NOMO-1 (cell line): ENCODE data around the gene PLSCR2.
"Not testable (repeated sequence)": the region's sequence is repeated elsewhere in the genome, so short reads cannot be mapped to it uniquely, and the experiment has no call there.

Source experiments
- DNase-seq, 2 experiments: peaks; one replicate each; lab custom pipeline; 2025; ENCODE audit not compliant: unreplicated experiment in 2 of 2; lab: John Stamatoyannopoulos, UW

The PLSCR2 gene, protein sequence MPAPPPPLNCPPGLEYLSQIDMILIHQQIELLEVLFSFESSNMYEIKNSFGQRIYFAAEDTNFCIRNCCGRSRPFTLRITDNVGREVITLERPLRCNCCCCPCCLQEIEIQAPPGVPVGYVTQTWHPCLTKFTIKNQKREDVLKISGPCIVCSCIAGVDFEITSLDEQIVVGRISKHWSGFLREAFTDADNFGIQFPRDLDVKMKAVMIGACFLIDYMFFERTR

GRCh38 chr3:146469150-146470017 is at the start of gene PLSCR2:
PLSCR2 (minus strand) TSS chr3:146469561; CDS start chr3:146459904, 9,657 bp downstream.
- no peak for DNase-seq

DNA sequence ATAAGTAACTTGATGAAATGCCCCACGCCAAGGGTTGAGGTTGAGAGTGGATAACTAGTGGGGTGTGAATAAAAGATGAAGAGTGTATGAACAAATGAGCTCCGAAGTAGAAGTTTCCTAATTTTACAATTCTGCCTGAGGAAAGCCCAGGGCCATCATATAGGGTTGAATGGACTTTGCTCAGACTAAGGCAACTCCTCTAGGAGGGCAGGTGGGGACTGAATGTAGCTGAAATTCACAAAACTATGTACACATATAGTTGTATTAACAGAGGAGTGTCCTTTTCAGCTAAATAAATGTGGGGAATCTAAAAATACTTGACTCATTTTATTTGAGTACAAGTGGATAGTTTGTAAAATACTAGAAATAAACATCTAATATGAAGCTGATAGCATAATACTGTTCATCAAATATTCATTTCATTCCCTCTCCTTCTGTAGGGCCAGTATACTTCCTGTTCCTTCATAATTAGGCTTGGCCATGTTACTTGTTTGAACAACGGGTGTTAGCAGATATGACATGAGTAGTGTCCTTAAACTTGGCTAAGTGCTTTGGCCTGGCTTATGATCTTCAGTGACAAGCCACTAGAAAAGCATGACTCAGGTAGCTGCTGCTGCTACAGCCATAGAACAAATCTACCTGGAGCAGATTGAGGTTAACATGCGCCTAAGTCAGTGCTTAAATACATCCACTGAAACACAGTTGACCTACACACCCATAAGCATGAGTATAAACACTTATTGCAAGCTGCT is 48.5 kb upstream of the PLSCR2 start:
- DNase-seq, result no peak

DNA sequence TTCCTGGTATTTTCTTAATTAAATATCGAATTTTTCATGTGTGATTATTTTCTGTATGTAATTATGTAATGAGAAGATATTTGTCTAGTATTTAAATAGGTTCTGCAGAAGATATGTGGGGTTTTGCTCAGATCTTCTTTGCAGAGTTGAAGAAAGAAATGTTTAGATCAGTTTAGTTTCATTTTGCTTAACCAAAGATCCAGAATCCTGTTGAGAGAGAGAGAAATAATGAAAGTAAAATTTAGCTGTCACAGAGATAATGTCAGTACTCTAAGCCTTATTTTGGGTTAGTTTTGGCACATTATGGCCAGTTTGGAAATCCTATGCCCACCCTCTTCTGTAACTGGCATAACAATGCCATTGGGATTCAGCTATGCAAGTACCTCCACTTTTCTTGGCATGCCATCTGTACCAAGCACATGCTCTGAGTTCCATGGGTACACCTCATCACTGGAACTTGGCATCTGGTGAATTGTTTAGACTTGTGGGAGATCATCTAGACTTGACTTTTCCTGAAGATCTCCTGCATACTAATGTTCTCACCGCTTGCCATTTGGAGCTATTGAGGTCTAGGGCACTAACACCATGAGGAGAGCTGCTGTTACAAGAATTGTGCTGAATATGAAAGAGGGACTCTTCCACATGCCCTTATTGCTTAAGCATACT is 44.2 kb upstream of the PLSCR2 start:
- no peak for DNase-seq

DNA sequence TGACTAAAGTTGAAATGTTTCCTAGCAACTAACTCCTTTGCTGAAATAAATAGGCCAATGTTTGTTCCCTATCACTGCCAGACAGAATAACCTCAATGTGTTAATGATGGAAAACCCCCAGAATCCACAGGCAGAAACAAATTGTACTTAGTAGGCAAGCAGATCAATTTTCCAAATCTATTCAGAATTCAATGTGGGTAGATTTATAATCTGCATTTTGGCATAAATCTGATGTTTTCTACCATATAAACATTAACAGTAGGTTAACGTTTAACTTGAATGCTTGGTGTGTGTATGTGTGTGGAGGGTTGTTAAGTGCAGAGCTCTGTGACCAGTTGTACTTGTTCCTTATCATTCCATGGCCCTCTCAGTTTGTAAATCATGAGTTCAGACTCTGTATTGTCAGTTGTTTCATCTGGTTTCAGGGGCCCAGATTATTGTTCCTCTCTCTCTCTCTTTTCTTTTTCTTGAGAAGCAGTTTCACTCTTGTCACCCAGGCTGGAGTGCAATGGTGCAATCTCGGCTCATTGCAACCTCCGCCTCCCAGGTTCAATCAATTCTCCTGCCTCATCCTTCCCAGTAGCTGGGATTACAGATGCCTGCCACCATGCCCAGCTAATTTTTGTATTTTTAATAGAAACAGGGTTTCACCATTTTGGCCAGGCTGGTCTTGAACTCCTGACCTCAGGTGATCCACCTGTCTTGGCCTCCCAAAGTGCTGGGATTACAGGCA is 42.2 kb upstream of the PLSCR2 start:
- no peak for DNase-seq

- no peak for DNase-seq
These were observed 38.2 kb upstream of the PLSCR2 start for GRCh38 chr3:146507331-146508120.

DNA sequence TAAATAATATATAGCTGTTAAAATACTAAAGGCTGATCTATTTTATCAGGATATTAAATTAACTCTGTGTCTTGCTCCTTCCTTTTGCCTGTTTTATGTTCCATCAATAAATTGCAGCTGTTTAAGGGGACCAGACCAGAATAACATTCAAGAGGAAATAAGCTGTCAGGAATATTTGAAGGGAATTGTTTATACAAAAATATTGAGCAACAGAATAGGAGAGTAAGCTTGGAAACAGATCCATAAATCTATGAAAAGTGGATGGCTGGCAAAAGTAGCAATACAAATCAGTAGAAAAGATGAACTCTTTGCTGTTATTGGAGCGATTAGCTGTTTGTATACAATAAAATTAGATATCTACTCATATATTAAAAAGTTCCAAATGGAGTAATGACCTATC is 36.2 kb upstream of the PLSCR2 start:
- no peak for DNase-seq

DNA sequence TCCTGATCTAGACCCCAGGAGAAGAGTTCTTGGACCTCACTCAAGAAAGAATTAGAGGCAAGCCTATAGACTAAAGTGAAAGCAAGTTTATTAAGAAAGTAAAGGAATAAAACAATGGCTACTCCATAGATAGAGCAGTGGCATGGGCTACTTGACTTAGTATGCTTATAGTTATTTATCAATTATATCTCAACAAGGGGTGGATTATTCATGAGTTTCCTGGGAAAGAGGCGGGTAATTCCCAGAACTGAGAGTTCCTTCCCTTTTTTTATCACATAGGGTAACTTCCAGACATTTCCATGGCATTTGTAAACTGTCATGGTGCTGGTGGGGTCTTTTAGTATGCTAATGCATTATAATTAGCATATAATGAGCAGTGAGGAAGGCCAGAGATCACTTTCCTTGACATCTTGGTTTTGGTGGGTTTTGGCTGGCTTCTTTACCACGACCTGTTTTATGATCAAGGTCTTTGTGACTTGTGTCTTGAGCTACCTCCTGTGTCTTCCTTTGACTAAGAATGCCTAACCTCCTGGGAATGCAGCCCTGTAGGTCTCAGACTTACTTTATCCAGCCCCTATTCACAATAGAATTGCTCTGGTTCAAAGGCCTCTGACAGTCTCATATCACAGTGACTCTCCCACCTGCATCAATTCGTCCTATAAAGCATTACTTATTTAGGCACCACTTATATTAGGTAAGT is 35.3 kb upstream of the PLSCR2 start:
- no peak for DNase-seq

GRCh38 chr3:146503461-146504202 is 34.3 kb upstream of the PLSCR2 start:
- no peak for DNase-seq

DNA sequence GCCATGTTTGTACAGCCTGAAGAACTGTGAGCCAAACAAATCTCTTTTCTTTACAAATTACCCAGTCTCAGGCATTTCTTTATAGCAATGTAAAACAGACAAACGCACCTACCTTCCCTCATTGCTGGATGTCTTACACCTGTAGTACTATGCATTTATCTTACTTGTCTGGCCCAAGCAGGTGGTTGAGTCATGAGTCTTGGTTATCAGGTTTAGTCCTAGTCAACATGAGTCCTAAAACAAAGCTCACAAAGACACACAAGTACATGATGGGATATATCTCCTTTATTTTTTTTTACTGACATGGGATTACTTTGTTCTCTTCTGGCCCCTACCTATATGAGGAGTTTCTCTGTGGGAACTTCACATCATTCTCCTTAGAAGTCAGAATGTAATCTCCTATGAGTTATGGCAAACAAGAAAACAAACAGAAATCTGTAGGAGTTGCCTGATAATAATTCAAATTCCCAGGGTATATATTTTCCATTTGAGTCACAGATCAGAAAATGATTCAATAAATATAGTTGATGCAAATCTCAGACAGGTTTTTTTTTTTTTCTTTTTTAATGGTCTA is 33.6 kb upstream of the PLSCR2 start:
- no peak for DNase-seq

DNA sequence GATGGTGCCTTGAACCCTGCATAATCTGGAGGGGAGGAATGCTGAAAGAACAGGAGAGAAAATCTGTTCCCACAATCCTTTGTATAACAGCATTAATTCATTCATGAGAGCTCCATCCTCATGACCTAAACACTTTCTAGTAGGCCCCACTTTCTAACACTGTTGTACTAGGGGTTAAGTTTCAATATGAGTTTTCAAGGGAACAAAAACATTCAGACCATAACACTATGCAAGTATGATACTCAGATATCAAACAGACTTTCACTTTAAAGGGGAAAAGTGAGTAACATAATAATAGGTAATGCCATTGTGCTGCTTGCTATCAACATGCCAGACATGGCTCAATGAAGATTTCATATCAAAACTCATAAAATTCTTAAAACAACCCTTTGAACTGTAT is 32.4 kb upstream of the PLSCR2 start:
- no peak for DNase-seq

DNA sequence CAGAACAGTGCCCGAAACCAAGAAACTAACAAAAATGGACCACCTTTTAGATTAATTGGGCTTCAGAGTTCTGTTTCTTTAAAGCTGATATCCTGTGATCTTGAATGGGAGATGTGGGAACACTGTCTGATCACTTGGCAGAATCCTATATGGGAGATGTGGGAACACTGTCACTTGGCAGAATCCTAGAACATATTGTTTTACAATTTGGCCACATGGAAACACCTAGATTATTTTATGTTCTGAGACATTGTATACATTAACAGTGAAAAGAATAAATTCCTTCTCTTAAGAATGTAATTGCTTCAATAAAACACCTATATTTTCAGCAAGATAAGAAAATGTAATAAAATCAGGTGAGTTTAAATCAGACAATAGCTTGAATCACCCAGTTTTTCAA is 30.3 kb upstream of the PLSCR2 start:
- DNase-seq, result no peak

GRCh38 chr3:146498002-146498736 is 28.8 kb upstream of the PLSCR2 start:
- DNase-seq, result no peak

- DNase-seq, result not testable (repeated sequence)
These were observed 27.9 kb upstream of the PLSCR2 start for GRCh38 chr3:146497145-146497843.

DNA sequence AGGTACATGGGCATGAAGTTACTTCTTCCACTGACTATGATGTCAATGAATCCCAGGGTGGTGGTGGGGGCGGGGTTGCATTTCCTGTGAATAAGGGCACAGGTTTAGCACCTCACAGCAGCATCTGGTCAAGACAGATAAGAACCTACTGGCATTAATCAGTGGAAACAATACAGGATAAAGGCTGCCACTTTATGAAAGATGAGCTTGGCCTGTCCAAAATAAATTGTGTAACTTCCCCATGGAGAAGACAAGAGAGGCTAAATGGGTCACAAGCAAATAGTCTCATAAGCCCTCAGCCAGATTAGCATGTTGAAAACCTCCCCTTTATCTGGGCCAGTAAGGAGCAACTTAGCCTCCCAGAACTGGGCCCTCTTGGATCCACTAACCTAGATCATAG is 27.4 kb upstream of the PLSCR2 start:
- no peak for DNase-seq

GRCh38 chr3:146496251-146496650 is 26.9 kb upstream of the PLSCR2 start:
- no peak for DNase-seq

DNA sequence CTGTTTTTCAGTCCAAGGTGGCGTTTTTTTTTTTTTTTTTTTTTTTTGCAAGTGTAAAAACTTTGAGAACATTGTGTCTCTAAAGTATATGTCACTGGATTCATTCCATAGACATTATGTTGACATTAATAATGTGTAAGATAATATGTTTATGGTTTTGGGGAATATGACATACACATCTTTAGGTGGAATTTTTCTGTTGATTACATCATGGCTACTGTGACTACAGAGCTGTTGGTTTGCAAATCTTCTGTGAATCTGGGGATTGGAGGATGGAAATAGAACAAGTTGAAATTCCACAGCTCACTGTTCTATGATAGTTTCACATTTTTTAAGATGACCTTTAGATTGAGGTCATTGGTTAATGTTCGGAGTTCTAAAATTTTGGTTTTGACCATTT is 24.4 kb upstream of the PLSCR2 start:
- no peak for DNase-seq

GRCh38 chr3:146493221-146493620 is 23.9 kb upstream of the PLSCR2 start:
- DNase-seq, result no peak
